ENCODE measurements around the gene LYAR.

GRCh38 chr4:4259484-4260100 is 30.4 kb downstream of the LYAR start:
- TF ChIP-seq CTCF (IDR thresholded peaks at IDR 0.05) (no peak), POLR2AphosphoS5 (IDR thresholded peaks at IDR 0.05) (no peak), POLR2A (IDR thresholded peaks at IDR 0.05) (no peak), EP300 (IDR thresholded peaks at IDR 0.05) (no peak)

Data from sigmoid colon (tissue), 4 donors.